Endothelial cell of umbilical vein (primary cell): Measurements from ENCODE around the gene RNF10. TPM values are rescaled to one million over a fixed set of nuclear protein-coding genes. Genes with fewer than 3 reads are reported as not detected.

Experiments used
- BruUV-seq: library from RNA; stranded (reverse); fragments of 400-500 nt; replicated peaks from 2 replicates; lab custom pipeline; 2021; lab: Mats Ljungman, UMichigan
- CTCF ChIA-PET: fragments of 300-600, 350-600 bp; sonication (Branson Sonifier 250); formaldehyde crosslinking; loops from one replicate; lab custom pipeline; 2021; ENCODE audit warnings: antibody characterized with exemption, inconsistent platforms; lab: Charles Lee
- POLR2A ChIA-PET: fragments of 300-600, 350-600 bp; sonication (Branson Sonifier 250); formaldehyde crosslinking; loops from one replicate; lab custom pipeline; 2021; ENCODE audit warnings: antibody characterized with exemption, inconsistent platforms; lab: Charles Lee
- DNase-seq: peaks from one replicate; pipeline ENCODE4 v3.0.0-alpha.2; 2011; ENCODE audit warnings: low read depth, low spot score
- FAIRE-seq: peaks from 2 replicates; lab custom pipeline; 2011; peaks lifted over from hg19 to GRCh38; lab: Jason Lieb, UNC
- H2AFZ ChIP-seq: 2 replicates; pipeline ENCODE4 v1.6.0; 2012; ENCODE audit warnings: low read depth, low read length, control low read depth, inconsistent platforms
- H3K27ac ChIP-seq: 2 replicates; pipeline ENCODE4 v1.5.1; 2011; ENCODE audit warnings: low read depth, mild to moderate bottlenecking, control low read depth, low read length, moderate library complexity; ENCODE audit not compliant: insufficient read depth
- H3K27me3 ChIP-seq, 2 experiments: 2 replicates each; pipeline versions ENCODE4 v1.6.0 to v1.6.1; 2011; ENCODE audit warnings: low read length in 2 of 2, mixed read lengths in 1 of 2; ENCODE audit not compliant: control insufficient read depth in 2 of 2, insufficient read depth in 2 of 2
- H3K36me3 ChIP-seq, 2 experiments: 2 replicates in 1 of 2; 3 replicates in 1 of 2; pipeline ENCODE4 v1.5.1; 2011; ENCODE audit warnings: low read length in 2 of 2, mild to moderate bottlenecking in 1 of 2, moderate library complexity in 1 of 2; ENCODE audit not compliant: control insufficient read depth in 2 of 2, insufficient read depth in 2 of 2; ENCODE audit errors: extremely low read depth in 1 of 2
- H3K4me1 ChIP-seq: 3 replicates; pipeline ENCODE4 v1.5.1; 2011; ENCODE audit warnings: mild to moderate bottlenecking, low read length; ENCODE audit not compliant: control insufficient read depth, insufficient read depth; ENCODE audit errors: extremely low read depth
- H3K4me2 ChIP-seq: 2 replicates; pipeline ENCODE4 v1.6.1; 2011; ENCODE audit warnings: low read length, control low read depth, mixed read lengths; ENCODE audit not compliant: insufficient read depth
- H3K4me3 ChIP-seq, 3 experiments: fragments of 200-600 bp in 1 of 3; sonication (generic), shearing (Covaris generic) in 1 of 3; replicated peaks in 1 of 3; 2 replicates each; pipeline ENCODE4 v1.5.1; 2011 to 2016; ENCODE audit warnings: control low read depth in 3 of 3, low read length in 3 of 3, mild to moderate bottlenecking in 2 of 3, inconsistent platforms in 1 of 3, low read depth in 1 of 3, moderate library complexity in 1 of 3; ENCODE audit not compliant: insufficient read depth in 1 of 3
- H3K79me2 ChIP-seq: 2 replicates; pipeline ENCODE4 v1.6.0; 2012; ENCODE audit warnings: low read length, inconsistent platforms; ENCODE audit not compliant: control insufficient read depth, insufficient read depth
- H3K9ac ChIP-seq: replicated peaks from 2 replicates; pipeline ENCODE3; 2011; ENCODE audit warnings: low read length, control low read depth; ENCODE audit not compliant: insufficient read depth; ENCODE audit errors: extremely low read depth
- H3K9me1 ChIP-seq: replicated peaks from 3 replicates; pipeline ENCODE4 v1.6.0; 2011; ENCODE audit warnings: mild to moderate bottlenecking, low read length; ENCODE audit not compliant: control insufficient read depth, insufficient read depth; ENCODE audit errors: extremely low read depth
- H3K9me3 ChIP-seq: replicated peaks from 2 replicates; pipeline ENCODE4 v1.5.1; 2012; ENCODE audit warnings: low read length, inconsistent platforms; ENCODE audit not compliant: control insufficient read depth, insufficient read depth
- H4K20me1 ChIP-seq: replicated peaks from 2 replicates; pipeline ENCODE3; 2011; ENCODE audit warnings: mild to moderate bottlenecking, low read length; ENCODE audit not compliant: control insufficient read depth, insufficient read depth; ENCODE audit errors: extremely low read depth
- FOS ChIP-seq: IDR thresholded peaks from 2 replicates; pipeline ENCODE4 v1.6.1; 2011; ENCODE audit warnings: mild to moderate bottlenecking, low read length, moderate library complexity, borderline replicate concordance; ENCODE audit not compliant: insufficient read depth
- GATA2 ChIP-seq: IDR thresholded peaks from 2 replicates; pipeline ENCODE4 v1.7.0; 2011; ENCODE audit warnings: low read depth, mild to moderate bottlenecking, moderate library complexity, mixed read lengths, low read length; ENCODE audit not compliant: insufficient read length, insufficient read depth
- JUN ChIP-seq: IDR thresholded peaks from 2 replicates; pipeline ENCODE4 v1.6.1; 2011; ENCODE audit warnings: borderline replicate concordance, low read depth; ENCODE audit not compliant: insufficient read length, insufficient read depth
- POLR2A ChIP-seq: IDR thresholded peaks from 2 replicates; pipeline ENCODE4 v1.6.1; 2012; ENCODE audit warnings: low read depth, mild to moderate bottlenecking, control low read depth, low read length
- POLR2AphosphoS5 ChIP-seq: IDR thresholded peaks from 2 replicates; pipeline ENCODE4 v1.6.1; 2012; ENCODE audit warnings: low read depth, mild to moderate bottlenecking, control low read depth, low read length, moderate library complexity; ENCODE audit not compliant: insufficient read depth
- dilution Hi-C: fragments of 300-500 bp; cut with MboI; formaldehyde crosslinking; loops from one replicate; pipeline ENCODE4 v1.15.0; 2019; ENCODE audit warnings: low sequenced_read_pairs; ENCODE audit not compliant: extremely low pct_ligation_motif_present
- intact Hi-C: fragments of 100-400 bp; cut with micrococcal nuclease; formaldehyde crosslinking; loops from one replicate; pipeline ENCODE4 v1.10.0; 2022
- polyA plus RNA-seq, 4 experiments: library from polyadenylated mRNA; depleted of rRNA in 3 of 4; stranded (reverse) in 3 of 4; unstranded in 1 of 4; fragments of >200 nt; gene quantifications; 2 replicates each; pipeline versions ENCODE4 v1.2.1 to v1.2.3, GENCODE V29; 2011 to 2012; ENCODE audit warnings: missing spikeins in 1 of 4
- total RNA-seq: library from RNA; stranded (reverse); gene quantifications from 2 replicates; pipeline ENCODE4 v1.2.3, GENCODE V29; 2021

RNF10 gene
- total and polyA plus RNA-seq, 2 donors (not counting 3 experiments of a cell fraction or from before 2014, with no cell fraction given), result 120 to 236 TPM

DNA sequence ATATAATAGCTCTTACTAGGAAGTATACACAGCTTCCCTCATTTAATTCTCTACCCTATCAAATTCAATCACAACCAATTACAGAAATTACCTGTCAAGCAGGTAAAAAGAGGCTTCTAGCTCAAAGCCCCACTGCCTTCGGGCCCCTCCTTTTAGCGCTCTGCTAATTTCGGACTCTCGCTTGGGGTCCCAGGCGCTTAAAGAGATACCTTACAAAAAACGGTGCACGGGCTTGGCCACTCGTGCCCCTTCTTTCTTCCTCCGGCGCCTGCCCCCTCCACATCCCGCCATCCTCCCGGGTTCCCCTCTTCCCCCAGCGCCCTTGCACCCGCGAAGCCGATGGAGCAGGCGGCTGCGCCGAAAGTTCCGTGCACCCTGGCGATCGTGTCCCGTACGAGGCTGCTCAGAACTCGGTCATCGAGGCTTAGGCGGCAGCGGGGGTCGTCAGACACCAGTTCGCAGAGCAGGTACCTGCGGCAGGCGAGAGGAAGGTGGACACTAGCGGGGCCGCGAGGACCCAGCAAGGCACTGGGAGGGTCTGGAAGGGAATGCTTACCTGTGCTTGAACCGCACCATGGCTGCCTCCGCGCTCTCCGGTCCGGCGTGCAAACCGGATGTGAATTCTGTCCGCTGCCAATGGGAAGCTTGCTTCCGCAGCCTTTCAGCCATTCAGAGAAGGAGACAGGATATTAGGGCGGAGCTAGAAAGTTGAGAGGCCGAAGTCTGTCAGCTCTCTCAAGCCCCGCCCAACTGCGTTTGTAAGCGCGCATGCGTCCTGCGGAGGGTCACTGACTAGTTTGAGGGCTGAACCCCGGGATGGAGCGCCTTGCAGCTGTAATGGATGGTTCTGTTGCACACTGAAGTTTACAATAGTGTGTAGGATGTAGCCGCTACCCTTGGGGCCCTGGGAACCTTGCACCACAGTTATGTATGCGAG lies 46.9 kb downstream of the RNF10 start, which contains the start of gene POP5:
POP5 (minus strand) TSS at position 616 of the 937 bp plus-strand sequence; CDS start at position 576, 40 bp downstream.
- no peaks in the 10 kb centered on the region for H3K79me2 ChIP-seq
- no peaks in the 10 kb centered on the region for H4K20me1 ChIP-seq
- H3K4me1 ChIP-seq, result peaks cover 13% of the 10 kb centered on the region
- peak within 1 kb of the TSS; percentile 48 to 98 (median 79) for H3K4me3 ChIP-seq
- H3K36me3 ChIP-seq, result peaks cover 10 to 20% of the 10 kb centered on the region in 2 experiments
- ChIA-PET CTCF (interaction anchor here (0.9 to 6.6 kb wide), 9 partner anchors 11 to 479 kb away, joined by 3 to 99 read pairs (median 9); no protein-coding TSS in a partner anchor), POLR2A (interaction anchor here (0.6 to 1.2 kb wide), 3 partner anchors 31 to 388 kb away, joined by 3 to 5 read pairs (median 4); partner anchors contain the start of gene SRSF9)
- peak within 1 kb of the TSS; percentile 48 for H3K9ac ChIP-seq
- H3K9me3 ChIP-seq, result no peaks in the 10 kb centered on the region
- H3K27me3 ChIP-seq, result no peaks in the 10 kb centered on the region
- TF ChIP-seq POLR2AphosphoS5 (peak; percentile 79), GATA2 (no peak), JUN (no peak), FOS (no peak), POLR2A (peak; percentile 71)
- peak; percentile 100 for FAIRE-seq
- peak; percentile 97 for DNase-seq
- H3K4me2 ChIP-seq, result peak within 1 kb of the TSS; percentile 96
- H3K27ac ChIP-seq, result no peak within 1 kb of the TSS
- intact Hi-C loops (loop anchor here (1.0 to 5.0 kb wide), 4 partner anchors 43 to 516 kb away; partner anchors contain the start of genes ACADS and DYNLL1), dilution Hi-C loops (no loop called here)
- no peaks in the 10 kb centered on the region for H3K9me1 ChIP-seq
- H2AFZ ChIP-seq, result peak within 1 kb of the TSS; percentile 72
- BruUV-seq, result TSS peak; percentile 27
